GM12878 (cell line): ENCODE measurements around the gene LIX1L. TPM values are rescaled to one million over a fixed set of nuclear protein-coding genes. Genes with fewer than 3 reads are reported as not detected.

Source experiments
- ATAC-seq: fragments of 200-7000 bp; cut with Tn5 transposase; 3 replicates; pipeline ENCODE4 v1.9.1; 2020; ENCODE audit warnings: mild to moderate bottlenecking, moderate library complexity
- BruUV-seq: library from RNA; stranded (reverse); fragments of 400-500 nt; replicated peaks from 2 replicates; lab custom pipeline; 2021; lab: Mats Ljungman, UMichigan
- CTCF ChIA-PET: fragments of 300-600 bp; sonication (Branson Sonifier 250); formaldehyde crosslinking; extraction: SDS; loops from one replicate; lab custom pipeline; 2021; ENCODE audit warnings: inconsistent platforms; lab: Yijun Ruan, JAX
- POLR2A ChIA-PET: fragments of 350-600 bp; formaldehyde crosslinking; extraction: SDS; loops from one replicate; lab custom pipeline; 2021; ENCODE audit warnings: inconsistent platforms; lab: Charles Lee
- RAD21 ChIA-PET: fragments of 300-600 bp; sonication (Branson Sonifier 250); formaldehyde crosslinking; loops from one replicate; lab custom pipeline; 2023; ENCODE audit warnings: antibody characterized with exemption; ENCODE audit not compliant: unreplicated experiment; lab: Charles Lee
- SMC1A ChIA-PET: fragments of 300-600 bp; sonication (Branson Sonifier 250); formaldehyde crosslinking; loops from one replicate; lab custom pipeline; 2023; ENCODE audit not compliant: unreplicated experiment, uncharacterized antibody; lab: Charles Lee
- DNase-seq: peaks from one replicate; pipeline ENCODE4 v3.0.0-alpha.2; 2011; ENCODE audit warnings: low read depth, low spot score
- FAIRE-seq: peaks from 3 replicates; lab custom pipeline; 2011; peaks lifted over from hg19 to GRCh38; lab: Jason Lieb, UNC
- H2AFZ ChIP-seq: 2 replicates; pipeline ENCODE4 v1.6.0; 2011; ENCODE audit warnings: low read depth, low read length, control low read depth; ENCODE audit not compliant: control insufficient read depth
- H3K27ac ChIP-seq: 2 replicates; pipeline ENCODE4 v1.5.1; 2011; ENCODE audit warnings: control low read depth; ENCODE audit not compliant: control insufficient read depth, insufficient read depth
- H3K27me3 ChIP-seq, 2 experiments: replicated peaks in 1 of 2; 2 replicates each; pipeline versions ENCODE4 v1.6.0 to v1.6.1; 2011; ENCODE audit warnings: low read length in 1 of 2; ENCODE audit not compliant: control insufficient read depth in 2 of 2, insufficient read depth in 2 of 2
- H3K36me3 ChIP-seq, 2 experiments: 2 replicates each; pipeline ENCODE4 v1.5.1; 2011; ENCODE audit warnings: low read length in 1 of 2; ENCODE audit not compliant: control insufficient read depth in 2 of 2, insufficient read depth in 2 of 2
- H3K4me1 ChIP-seq: 2 replicates; pipeline ENCODE4 v1.6.1; 2011; ENCODE audit warnings: mild to moderate bottlenecking, low read length, moderate library complexity, mixed read lengths; ENCODE audit not compliant: control insufficient read depth, insufficient read depth
- H3K4me2 ChIP-seq: 2 replicates; pipeline ENCODE4 v1.6.0; 2011; ENCODE audit warnings: control low read depth; ENCODE audit not compliant: control insufficient read depth, insufficient read depth
- H3K4me3 ChIP-seq: fragments of 200-600 bp; sonication (generic); 2 replicates; pipeline ENCODE4 v1.5.1; 2016
- H3K79me2 ChIP-seq: 2 replicates; pipeline ENCODE4 v1.6.0; 2011; ENCODE audit warnings: low read length; ENCODE audit not compliant: control insufficient read depth, insufficient read depth
- H3K9ac ChIP-seq: 2 replicates; pipeline ENCODE4 v1.8.0; 2011; ENCODE audit warnings: low read length, control low read depth, mixed read lengths; ENCODE audit not compliant: control insufficient read depth, insufficient read depth
- H3K9me3 ChIP-seq: replicated peaks from 3 replicates; pipeline ENCODE4 v1.5.1; 2011; ENCODE audit warnings: mild to moderate bottlenecking, low read length; ENCODE audit not compliant: control insufficient read depth, insufficient read depth
- H4K20me1 ChIP-seq: 2 replicates; pipeline ENCODE4 v1.6.0; 2011; ENCODE audit not compliant: control insufficient read depth, insufficient read depth
- CREM ChIP-seq: IDR thresholded peaks from 2 replicates; pipeline ENCODE4 v1.6.1; 2014; ENCODE audit warnings: antibody characterized with exemption, low read depth
- DPF2 ChIP-seq: fragments of 450-650 bp; IDR thresholded peaks from 2 replicates; pipeline ENCODE4 v1.6.1; 2017; ENCODE audit warnings: mild to moderate bottlenecking
- ESRRA ChIP-seq: IDR thresholded peaks from 2 replicates; pipeline ENCODE4 v1.6.1; 2012; ENCODE audit warnings: mild to moderate bottlenecking, low read length, improper control_type of control experiment
- MEF2A ChIP-seq: IDR thresholded peaks from 2 replicates; pipeline ENCODE4 v1.6.1; 2011; ENCODE audit warnings: low read depth, mild to moderate bottlenecking, low read length, moderate library complexity; ENCODE audit not compliant: insufficient read depth
- MYB ChIP-seq: fragments of 150-350 bp; IDR thresholded peaks from 2 replicates; pipeline ENCODE4 v1.6.1; 2014; ENCODE audit warnings: mild to moderate bottlenecking, low read depth, low read length, borderline replicate concordance
- MYC ChIP-seq: IDR thresholded peaks from 2 replicates; pipeline ENCODE4 v1.6.1; 2011; ENCODE audit warnings: mild to moderate bottlenecking, low read length, moderate library complexity, inconsistent platforms; ENCODE audit not compliant: insufficient read depth, insufficient replicate concordance, insufficient read length, severe bottlenecking
- POLR2AphosphoS2 ChIP-seq: IDR thresholded peaks from 2 replicates; pipeline ENCODE4 v1.6.1; 2011; ENCODE audit warnings: low read depth, mild to moderate bottlenecking, low read length, improper control_type of control experiment, moderate library complexity
- SUPT20H ChIP-seq: IDR thresholded peaks from 2 replicates; pipeline ENCODE4 v1.6.1; 2011; ENCODE audit warnings: low read depth, mild to moderate bottlenecking, low read length, moderate library complexity, borderline replicate concordance; ENCODE audit not compliant: control insufficient read depth
- TBL1XR1 ChIP-seq: IDR thresholded peaks from 2 replicates; pipeline ENCODE4 v1.6.1; 2012; ENCODE audit warnings: low read depth, low read length, improper control_type of control experiment
- ZNF622 ChIP-seq: fragments of 450-650 bp; IDR thresholded peaks from 2 replicates; pipeline ENCODE4 v1.6.1; 2017; ENCODE audit warnings: mild to moderate bottlenecking, inconsistent platforms
- WGBS: methylation state at CpG from one replicate; pipeline ENCODE4 v1.1.6; 2016; ENCODE audit warnings: low lambda C conversion rate; ENCODE audit not compliant: insufficient replicate concordance, insufficient coverage; ENCODE audit errors: missing lambda C conversion rate; 5-methylcytosine and 5-hydroxymethylcytosine counted together
- in situ Hi-C: fragments of 300-500 bp; cut with MboI; formaldehyde crosslinking; loops from 9 replicates; pipeline ENCODE4 v1.14.3; 2018; ENCODE audit warnings: mixed read lengths
- intact Hi-C: fragments of 100-400 bp; cut with micrococcal nuclease; formaldehyde crosslinking; loops from one replicate; pipeline ENCODE4 v1.14.2; 2022; ENCODE audit not compliant: unreplicated experiment
- polyA plus RNA-seq, 11 experiments: library from polyadenylated mRNA; depleted of rRNA in 4 of 11; unstranded in 6 of 11; stranded (reverse) in 5 of 11; fragments of >200 nt; fragmentation: Nextera tagmentation in 4 of 11; fragmentation: Illumina TruSeq in 1 of 11; extraction: Ambion mirVana in 4 of 11; extraction: Trizol in 1 of 11; gene quantifications; 1 replicate in 1 of 11; 2 replicates in 10 of 11; pipeline versions ENCODE4 v1.2.1 to v1.2.3, GENCODE V29; 2011 to 2016; ENCODE audit warnings: inconsistent platforms in 2 of 11, missing spikeins in 2 of 11, low read depth in 1 of 11
- total RNA-seq, 4 experiments: library from RNA; depleted of rRNA in 3 of 4; stranded (reverse); fragments of >200 nt in 3 of 4; fragmentation: Illumina TruSeq in 1 of 4; extraction: Trizol in 1 of 4; gene quantifications; 2 replicates each; pipeline versions ENCODE4 v1.2.1 to v1.2.3, GENCODE V29; 2013 to 2021
- TF ChIP-seq, protein P1 (sequence below): IDR thresholded peaks from 2 replicates; pipeline ENCODE4 v1.6.1; 2012; ENCODE audit warnings: low read depth, low read length, improper control_type of control experiment
- TF ChIP-seq, protein P2 (sequence below): IDR thresholded peaks from 2 replicates; pipeline ENCODE4 v1.6.1; 2012; ENCODE audit warnings: improper control_type of control experiment, low read depth, low read length; ENCODE audit not compliant: insufficient replicate concordance
- TF ChIP-seq, protein P3 (sequence below): fragments of 150-350 bp; IDR thresholded peaks from 2 replicates; pipeline ENCODE4 v1.6.1; 2016; ENCODE audit warnings: low read depth, low read length

Gene LIX1L
- total and polyA plus RNA-seq, 10 of the 15 experiments (the other 5 are each of a cell fraction or from before 2014, with no cell fraction given) = 5.5 to 48.2 (median 15.3) TPM

DNA sequence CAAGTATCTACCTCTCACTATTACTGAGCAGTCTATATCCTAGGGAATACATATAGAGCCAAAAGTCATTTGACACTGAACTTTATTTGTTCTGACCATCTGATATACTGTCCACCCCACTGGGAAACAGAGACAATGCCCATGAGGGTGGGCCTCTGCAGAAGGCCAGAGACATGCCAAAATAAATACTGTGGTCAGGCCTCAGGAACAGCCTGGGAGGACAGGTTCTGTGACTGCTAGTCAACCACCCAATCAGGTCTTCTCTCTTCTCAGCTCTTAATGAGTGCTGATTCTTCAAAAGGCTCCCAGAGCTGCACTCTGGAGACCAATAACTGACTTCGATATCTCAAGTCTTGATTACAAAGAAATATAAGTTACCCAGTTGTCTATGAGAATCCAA is 66.7 kb downstream of the LIX1L start:
- Histone ChIP-seq H3K36me3 (no peaks in the 10 kb centered on the region), H4K20me1 (no peaks in the 10 kb centered on the region), H3K4me3 (no peak overlapping the region), H3K4me1 (no peaks in the 10 kb centered on the region), H3K9me3 (no peaks in the 10 kb centered on the region), H3K27ac (no peak overlapping the region), H3K4me2 (no peak overlapping the region), H3K79me2 (no peaks in the 10 kb centered on the region), H3K27me3 (no peaks in the 10 kb centered on the region), H3K9ac (no peak overlapping the region), H2AFZ (no peak overlapping the region)
- SMC1A ChIA-PET = interaction anchor here (0.6 to 2.7 kb wide), 18 partner anchors 8 to 130 kb away, joined by 3 to 12 read pairs (median 4); partner anchors contain the start of genes HJV and PIAS3
- WGBS = 17% methylated on average over 1 of the region's 1 CpG
- intact Hi-C loops (loop anchor here (1.0 kb wide), 1 partner anchor 122 kb away; no protein-coding TSS in a partner anchor), in situ Hi-C loops (no loop called here)
- RAD21 ChIA-PET = interaction anchor here (0.8 to 2.8 kb wide), 8 partner anchors 17 to 121 kb away, joined by 3 to 10 read pairs (median 6); partner anchors contain the start of genes LIX1L, NUDT17 and PIAS3
- CTCF ChIA-PET = interaction anchor here (0.8 to 5.9 kb wide), 24 partner anchors 8 to 141 kb away, joined by 3 to 66 read pairs (median 6); partner anchors contain the start of genes ANKRD34A, ITGA10, LIX1L and NUDT17
- no peak for ATAC-seq
- no peak for FAIRE-seq
- DNase-seq = no peak
- no TSS peak for BruUV-seq
- POLR2A ChIA-PET = interaction anchor here (1.0 kb wide), 1 partner anchor 31 kb away, joined by 3 read pairs; no protein-coding TSS in a partner anchor
- TF ChIP-seq ZNF622 (no peak), CREM (no peak), ESRRA (no peak), POLR2AphosphoS2 (no peak), MYB (no peak), TBL1XR1 (no peak), MEF2A (no peak), DPF2 (no peak), MYC (no peak), SUPT20H (no peak)
- TF ChIP-seq, protein P1, sequence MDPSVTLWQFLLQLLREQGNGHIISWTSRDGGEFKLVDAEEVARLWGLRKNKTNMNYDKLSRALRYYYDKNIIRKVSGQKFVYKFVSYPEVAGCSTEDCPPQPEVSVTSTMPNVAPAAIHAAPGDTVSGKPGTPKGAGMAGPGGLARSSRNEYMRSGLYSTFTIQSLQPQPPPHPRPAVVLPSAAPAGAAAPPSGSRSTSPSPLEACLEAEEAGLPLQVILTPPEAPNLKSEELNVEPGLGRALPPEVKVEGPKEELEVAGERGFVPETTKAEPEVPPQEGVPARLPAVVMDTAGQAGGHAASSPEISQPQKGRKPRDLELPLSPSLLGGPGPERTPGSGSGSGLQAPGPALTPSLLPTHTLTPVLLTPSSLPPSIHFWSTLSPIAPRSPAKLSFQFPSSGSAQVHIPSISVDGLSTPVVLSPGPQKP = no peak
- TF ChIP-seq, protein P2, sequence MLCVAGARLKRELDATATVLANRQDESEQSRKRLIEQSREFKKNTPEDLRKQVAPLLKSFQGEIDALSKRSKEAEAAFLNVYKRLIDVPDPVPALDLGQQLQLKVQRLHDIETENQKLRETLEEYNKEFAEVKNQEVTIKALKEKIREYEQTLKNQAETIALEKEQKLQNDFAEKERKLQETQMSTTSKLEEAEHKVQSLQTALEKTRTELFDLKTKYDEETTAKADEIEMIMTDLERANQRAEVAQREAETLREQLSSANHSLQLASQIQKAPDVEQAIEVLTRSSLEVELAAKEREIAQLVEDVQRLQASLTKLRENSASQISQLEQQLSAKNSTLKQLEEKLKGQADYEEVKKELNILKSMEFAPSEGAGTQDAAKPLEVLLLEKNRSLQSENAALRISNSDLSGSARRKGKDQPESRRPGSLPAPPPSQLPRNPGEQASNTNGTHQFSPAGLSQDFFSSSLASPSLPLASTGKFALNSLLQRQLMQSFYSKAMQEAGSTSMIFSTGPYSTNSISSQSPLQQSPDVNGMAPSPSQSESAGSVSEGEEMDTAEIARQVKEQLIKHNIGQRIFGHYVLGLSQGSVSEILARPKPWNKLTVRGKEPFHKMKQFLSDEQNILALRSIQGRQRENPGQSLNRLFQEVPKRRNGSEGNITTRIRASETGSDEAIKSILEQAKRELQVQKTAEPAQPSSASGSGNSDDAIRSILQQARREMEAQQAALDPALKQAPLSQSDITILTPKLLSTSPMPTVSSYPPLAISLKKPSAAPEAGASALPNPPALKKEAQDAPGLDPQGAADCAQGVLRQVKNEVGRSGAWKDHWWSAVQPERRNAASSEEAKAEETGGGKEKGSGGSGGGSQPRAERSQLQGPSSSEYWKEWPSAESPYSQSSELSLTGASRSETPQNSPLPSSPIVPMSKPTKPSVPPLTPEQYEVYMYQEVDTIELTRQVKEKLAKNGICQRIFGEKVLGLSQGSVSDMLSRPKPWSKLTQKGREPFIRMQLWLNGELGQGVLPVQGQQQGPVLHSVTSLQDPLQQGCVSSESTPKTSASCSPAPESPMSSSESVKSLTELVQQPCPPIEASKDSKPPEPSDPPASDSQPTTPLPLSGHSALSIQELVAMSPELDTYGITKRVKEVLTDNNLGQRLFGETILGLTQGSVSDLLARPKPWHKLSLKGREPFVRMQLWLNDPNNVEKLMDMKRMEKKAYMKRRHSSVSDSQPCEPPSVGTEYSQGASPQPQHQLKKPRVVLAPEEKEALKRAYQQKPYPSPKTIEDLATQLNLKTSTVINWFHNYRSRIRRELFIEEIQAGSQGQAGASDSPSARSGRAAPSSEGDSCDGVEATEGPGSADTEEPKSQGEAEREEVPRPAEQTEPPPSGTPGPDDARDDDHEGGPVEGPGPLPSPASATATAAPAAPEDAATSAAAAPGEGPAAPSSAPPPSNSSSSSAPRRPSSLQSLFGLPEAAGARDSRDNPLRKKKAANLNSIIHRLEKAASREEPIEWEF = no peak
- TF ChIP-seq, protein P3, sequence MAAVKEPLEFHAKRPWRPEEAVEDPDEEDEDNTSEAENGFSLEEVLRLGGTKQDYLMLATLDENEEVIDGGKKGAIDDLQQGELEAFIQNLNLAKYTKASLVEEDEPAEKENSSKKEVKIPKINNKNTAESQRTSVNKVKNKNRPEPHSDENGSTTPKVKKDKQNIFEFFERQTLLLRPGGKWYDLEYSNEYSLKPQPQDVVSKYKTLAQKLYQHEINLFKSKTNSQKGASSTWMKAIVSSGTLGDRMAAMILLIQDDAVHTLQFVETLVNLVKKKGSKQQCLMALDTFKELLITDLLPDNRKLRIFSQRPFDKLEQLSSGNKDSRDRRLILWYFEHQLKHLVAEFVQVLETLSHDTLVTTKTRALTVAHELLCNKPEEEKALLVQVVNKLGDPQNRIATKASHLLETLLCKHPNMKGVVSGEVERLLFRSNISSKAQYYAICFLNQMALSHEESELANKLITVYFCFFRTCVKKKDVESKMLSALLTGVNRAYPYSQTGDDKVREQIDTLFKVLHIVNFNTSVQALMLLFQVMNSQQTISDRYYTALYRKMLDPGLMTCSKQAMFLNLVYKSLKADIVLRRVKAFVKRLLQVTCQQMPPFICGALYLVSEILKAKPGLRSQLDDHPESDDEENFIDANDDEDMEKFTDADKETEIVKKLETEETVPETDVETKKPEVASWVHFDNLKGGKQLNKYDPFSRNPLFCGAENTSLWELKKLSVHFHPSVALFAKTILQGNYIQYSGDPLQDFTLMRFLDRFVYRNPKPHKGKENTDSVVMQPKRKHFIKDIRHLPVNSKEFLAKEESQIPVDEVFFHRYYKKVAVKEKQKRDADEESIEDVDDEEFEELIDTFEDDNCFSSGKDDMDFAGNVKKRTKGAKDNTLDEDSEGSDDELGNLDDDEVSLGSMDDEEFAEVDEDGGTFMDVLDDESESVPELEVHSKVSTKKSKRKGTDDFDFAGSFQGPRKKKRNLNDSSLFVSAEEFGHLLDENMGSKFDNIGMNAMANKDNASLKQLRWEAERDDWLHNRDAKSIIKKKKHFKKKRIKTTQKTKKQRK = no peak
